H9 (cell line): ENCODE data around the gene LRIG1. TPM values are rescaled to one million over a fixed set of nuclear protein-coding genes. Genes with fewer than 3 reads are reported as not detected.

Experiments used
- DNase-seq: peaks from one replicate; pipeline ENCODE4 v3.0.0-alpha.2; 2017
- H2AFZ ChIP-seq: one replicate; pipeline ENCODE4 v1.6.1; 2013; ENCODE audit warnings: mild to moderate bottlenecking, low read length, control low read depth, moderate library complexity
- H2AK5ac ChIP-seq: 2 replicates; pipeline ENCODE4 v1.6.1; 2013; ENCODE audit warnings: low read length, control low read depth, mixed read lengths; ENCODE audit not compliant: insufficient read length
- H2BK120ac ChIP-seq: one replicate; pipeline ENCODE4 v1.6.1; 2013; ENCODE audit warnings: low read depth, mild to moderate bottlenecking, low read length, control low read depth, inconsistent platforms; ENCODE audit not compliant: poor library complexity, severe bottlenecking
- H2BK12ac ChIP-seq: 2 replicates; pipeline ENCODE4 v1.6.1; 2013; ENCODE audit warnings: low read length, control low read depth, mixed read lengths, low read depth; ENCODE audit not compliant: insufficient read length
- H2BK15ac ChIP-seq: 2 replicates; pipeline ENCODE4 v1.6.1; 2013; ENCODE audit warnings: low read depth, low read length, control low read depth
- H2BK20ac ChIP-seq: one replicate; pipeline ENCODE4 v1.6.1; 2013; ENCODE audit warnings: low read depth, mild to moderate bottlenecking, low read length, control low read depth, inconsistent platforms; ENCODE audit not compliant: poor library complexity, severe bottlenecking
- H2BK5ac ChIP-seq: 2 replicates; pipeline ENCODE4 v1.6.1; 2013; ENCODE audit warnings: low read length, control low read depth, mixed read lengths; ENCODE audit not compliant: insufficient read length
- H3K14ac ChIP-seq: 2 replicates; pipeline ENCODE4 v1.6.1; 2013; ENCODE audit warnings: low read length, control low read depth; ENCODE audit not compliant: insufficient read depth
- H3K18ac ChIP-seq: 2 replicates; pipeline ENCODE4 v1.6.1; 2013; ENCODE audit warnings: low read depth, mild to moderate bottlenecking, mixed read lengths, low read length, control low read depth; ENCODE audit not compliant: insufficient read length
- H3K23ac ChIP-seq: 2 replicates; pipeline ENCODE4 v1.6.1; 2013; ENCODE audit warnings: low read length, control low read depth, mixed read lengths, low read depth; ENCODE audit not compliant: insufficient read length
- H3K23me2 ChIP-seq: 2 replicates; pipeline ENCODE4 v1.6.1; 2013; ENCODE audit warnings: low read depth, mild to moderate bottlenecking, mixed read lengths, low read length, control low read depth; ENCODE audit not compliant: insufficient read length, poor library complexity, severe bottlenecking
- H3K27ac ChIP-seq: 2 replicates; pipeline ENCODE4 v1.5.1; 2013; ENCODE audit warnings: low read length, control low read depth, mixed read lengths, low read depth; ENCODE audit not compliant: insufficient read length
- H3K27me3 ChIP-seq: 2 replicates; pipeline ENCODE4 v1.6.1; 2013; ENCODE audit warnings: low read length, control low read depth, inconsistent platforms; ENCODE audit not compliant: insufficient read depth
- H3K4ac ChIP-seq: 2 replicates; pipeline ENCODE4 v1.6.1; 2013; ENCODE audit warnings: low read depth, mild to moderate bottlenecking, control low read depth, inconsistent platforms, low read length, moderate library complexity
- H3K4me1 ChIP-seq: 2 replicates; pipeline ENCODE4 v1.6.1; 2013; ENCODE audit warnings: low read length, control low read depth, inconsistent platforms; ENCODE audit not compliant: insufficient read depth
- H3K4me2 ChIP-seq: 2 replicates; pipeline ENCODE4 v1.6.1; 2013; ENCODE audit warnings: low read length, control low read depth, mixed read lengths; ENCODE audit not compliant: insufficient read length, insufficient read depth
- H3K56ac ChIP-seq: 2 replicates; pipeline ENCODE4 v1.6.1; 2013; ENCODE audit warnings: low read depth, mild to moderate bottlenecking, mixed read lengths, low read length, control low read depth; ENCODE audit not compliant: insufficient read length
- H3K79me1 ChIP-seq: 2 replicates; pipeline ENCODE4 v1.6.1; 2013; ENCODE audit warnings: low read depth, mild to moderate bottlenecking, moderate library complexity, low read length, control low read depth, inconsistent platforms; ENCODE audit not compliant: insufficient read depth, poor library complexity, severe bottlenecking
- H3K79me2 ChIP-seq: 2 replicates; pipeline ENCODE4 v1.6.1; 2013; ENCODE audit warnings: low read length, control low read depth, inconsistent platforms; ENCODE audit not compliant: insufficient read depth
- H3K9ac ChIP-seq: 2 replicates; pipeline ENCODE4 v1.6.1; 2013; ENCODE audit warnings: low read length, control low read depth, mixed read lengths; ENCODE audit not compliant: insufficient read length; ENCODE audit errors: extremely low read depth
- H3K9me3 ChIP-seq: one replicate; pipeline ENCODE4 v1.6.1; 2013; ENCODE audit warnings: low read depth, low read length, inconsistent platforms; ENCODE audit not compliant: control insufficient read depth
- H3T11ph ChIP-seq: one replicate; pipeline ENCODE4 v1.6.1; 2013; ENCODE audit warnings: mild to moderate bottlenecking, low read length, control low read depth, inconsistent platforms
- H4K20me1 ChIP-seq: one replicate; pipeline ENCODE4 v1.6.1; 2013; ENCODE audit not compliant: control insufficient read depth, insufficient read length, insufficient read depth
- H4K5ac ChIP-seq: 2 replicates; pipeline ENCODE4 v1.6.1; 2013; ENCODE audit warnings: low read depth, mild to moderate bottlenecking, mixed read lengths, low read length, control low read depth; ENCODE audit not compliant: insufficient read length
- H4K8ac ChIP-seq: replicated peaks from 2 replicates; pipeline ENCODE4 v1.6.1; 2013; ENCODE audit warnings: low read length, control low read depth, mixed read lengths, low read depth; ENCODE audit not compliant: insufficient read length
- H4K91ac ChIP-seq: 2 replicates; pipeline ENCODE4 v1.6.1; 2013; ENCODE audit warnings: low read depth, mild to moderate bottlenecking, moderate library complexity, mixed read lengths, low read length, control low read depth; ENCODE audit not compliant: insufficient read length
- H3K27ac Mint-ChIP-seq, 3 experiments: 2 replicates in 2 of 3; 3 replicates in 1 of 3; pipeline ENCODE4 v1.8.0; 2020 to 2021; ENCODE audit warnings: mixed read lengths in 3 of 3, mild to moderate bottlenecking in 1 of 3, moderate library complexity in 1 of 3
- H3K27me3 Mint-ChIP-seq: 2 replicates; pipeline ENCODE4 v1.8.0; 2021; ENCODE audit warnings: low read depth, mild to moderate bottlenecking, moderate library complexity, mixed read lengths
- H3K36me3 Mint-ChIP-seq, 3 experiments: 2 replicates in 2 of 3; 3 replicates in 1 of 3; pipeline ENCODE4 v1.8.0; 2020 to 2021; ENCODE audit warnings: low read depth in 3 of 3, mixed read lengths in 3 of 3; ENCODE audit not compliant: insufficient read depth in 1 of 3
- H3K4me1 Mint-ChIP-seq, 2 experiments: 2 replicates each; pipeline ENCODE4 v1.8.0; 2020; ENCODE audit warnings: mixed read lengths in 2 of 2
- H3K4me3 Mint-ChIP-seq, 2 experiments: 2 replicates in 1 of 2; 3 replicates in 1 of 2; pipeline ENCODE4 v1.8.0; 2020 to 2021; ENCODE audit warnings: mild to moderate bottlenecking in 2 of 2, mixed read lengths in 2 of 2, moderate library complexity in 1 of 2
- H3K9me3 Mint-ChIP-seq, 2 experiments: 2 replicates in 1 of 2; 3 replicates in 1 of 2; pipeline ENCODE4 v1.8.0; 2020; ENCODE audit warnings: mild to moderate bottlenecking in 2 of 2, mixed read lengths in 2 of 2, moderate library complexity in 1 of 2
- WGBS: extraction: QIAGEN DNeasy Blood & Tissue Kit; methylation state at CpG from one replicate; pipeline ENCODE4 v1.1.7; 2013; ENCODE audit warnings: missing lambda C conversion rate, low lambda C conversion rate, mixed read lengths; ENCODE audit not compliant: insufficient read length; ENCODE audit errors: extremely low coverage; 5-methylcytosine and 5-hydroxymethylcytosine counted together
- total RNA-seq: library from RNA; stranded (reverse); gene quantifications from 2 replicates; pipeline ENCODE4 v1.2.1, GENCODE V29; 2021
- TF ChIP-seq, protein P1 (sequence below): fragments of 200-600 bp; sonication (generic); conservative IDR thresholded peaks from 3 replicates; pipeline ENCODE4 v1.8.0; 2021; ENCODE audit warnings: antibody characterized with exemption, mild to moderate bottlenecking

The LRIG1 gene
- total RNA-seq, 1 experiment from 2014 or later, result 70.3 TPM

DNA sequence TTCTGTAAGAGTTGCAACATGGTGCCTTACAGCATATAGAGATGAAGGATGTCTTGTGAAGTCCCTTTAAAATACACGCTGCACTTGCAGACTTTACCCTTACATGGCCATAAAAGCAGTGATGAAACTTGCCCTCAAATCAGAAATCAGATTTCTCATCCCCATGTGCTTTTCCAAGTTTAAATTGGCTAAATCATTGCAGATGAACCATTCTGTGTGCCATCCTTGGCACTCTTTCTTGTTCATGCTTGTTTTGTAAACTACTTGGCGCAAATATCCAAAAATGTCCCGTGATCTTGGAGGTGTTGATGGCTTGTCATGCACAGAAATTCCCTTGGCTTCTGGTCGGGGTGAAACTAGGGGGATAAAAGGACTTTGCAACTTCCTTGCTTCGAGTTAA is 135.7 kb downstream of the LRIG1 start:
- H3K23ac ChIP-seq, result no peak overlapping the region
- H3K14ac ChIP-seq, result no peak overlapping the region
- H4K8ac ChIP-seq, result no peak overlapping the region
- no peak overlapping the region for H2BK20ac ChIP-seq
- no peak overlapping the region for H3K27ac ChIP-seq
- no peak overlapping the region for H2AK5ac ChIP-seq
- no peak for DNase-seq
- H3K27me3 ChIP-seq, result no peaks in the 10 kb centered on the region
- no peak overlapping the region for H3K4me3 Mint-ChIP-seq
- H4K20me1 ChIP-seq, result no peaks in the 10 kb centered on the region
- H3K4ac ChIP-seq, result no peak overlapping the region
- H3K79me1 ChIP-seq, result no peaks in the 10 kb centered on the region
- peak overlapping the region in 1 of 3 experiments; percentile 5; a peak in 2 of 7 replicates for H3K27ac Mint-ChIP-seq
- H3K79me2 ChIP-seq, result no peaks in the 10 kb centered on the region
- no peak overlapping the region for H2BK12ac ChIP-seq
- no peak overlapping the region for H2AFZ ChIP-seq
- no peak overlapping the region for H3K9ac ChIP-seq
- H2BK120ac ChIP-seq, result no peak overlapping the region
- no peaks in the 10 kb centered on the region for H3K23me2 ChIP-seq
- H3K36me3 Mint-ChIP-seq, result no peaks in the 10 kb centered on the region
- no CpG with 5 or more reads among the region's 5 CpGs for WGBS
- no peak overlapping the region for H3K4me2 ChIP-seq
- H4K91ac ChIP-seq, result no peak overlapping the region
- H2BK15ac ChIP-seq, result no peak overlapping the region
- no peak overlapping the region for H3T11ph ChIP-seq
- H2BK5ac ChIP-seq, result no peak overlapping the region
- no peaks in the 10 kb centered on the region for H3K9me3 ChIP-seq
- H3K27me3 Mint-ChIP-seq, result no peaks in the 10 kb centered on the region
- H3K4me1 ChIP-seq, result peaks cover 5% of the 10 kb centered on the region; the same call in 1 of the 2 replicates
- H3K56ac ChIP-seq, result no peak overlapping the region
- no peaks in the 10 kb centered on the region for H3K9me3 Mint-ChIP-seq
- H3K4me1 Mint-ChIP-seq, result peaks cover 23 to 26% of the 10 kb centered on the region in 2 experiments
- TF ChIP-seq, protein P1, sequence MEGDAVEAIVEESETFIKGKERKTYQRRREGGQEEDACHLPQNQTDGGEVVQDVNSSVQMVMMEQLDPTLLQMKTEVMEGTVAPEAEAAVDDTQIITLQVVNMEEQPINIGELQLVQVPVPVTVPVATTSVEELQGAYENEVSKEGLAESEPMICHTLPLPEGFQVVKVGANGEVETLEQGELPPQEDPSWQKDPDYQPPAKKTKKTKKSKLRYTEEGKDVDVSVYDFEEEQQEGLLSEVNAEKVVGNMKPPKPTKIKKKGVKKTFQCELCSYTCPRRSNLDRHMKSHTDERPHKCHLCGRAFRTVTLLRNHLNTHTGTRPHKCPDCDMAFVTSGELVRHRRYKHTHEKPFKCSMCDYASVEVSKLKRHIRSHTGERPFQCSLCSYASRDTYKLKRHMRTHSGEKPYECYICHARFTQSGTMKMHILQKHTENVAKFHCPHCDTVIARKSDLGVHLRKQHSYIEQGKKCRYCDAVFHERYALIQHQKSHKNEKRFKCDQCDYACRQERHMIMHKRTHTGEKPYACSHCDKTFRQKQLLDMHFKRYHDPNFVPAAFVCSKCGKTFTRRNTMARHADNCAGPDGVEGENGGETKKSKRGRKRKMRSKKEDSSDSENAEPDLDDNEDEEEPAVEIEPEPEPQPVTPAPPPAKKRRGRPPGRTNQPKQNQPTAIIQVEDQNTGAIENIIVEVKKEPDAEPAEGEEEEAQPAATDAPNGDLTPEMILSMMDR, result no peak
- H3K18ac ChIP-seq, result no peak overlapping the region
- H4K5ac ChIP-seq, result no peak overlapping the region
